ENCODE measurements around the gene EXOC7. TPM values are rescaled to one million over a fixed set of nuclear protein-coding genes. Genes with fewer than 3 reads are reported as not detected.

EXOC7 gene
- total RNA-seq, 1 donor from 2014 or later: 117 TPM

- no peak for DNase-seq (ENCODE audit: low spot score)
These were observed 19.0 kb upstream of the EXOC7 start for GRCh38 chr17:76122431-76123190.

- no peak for DNase-seq (ENCODE audit: low spot score)
These were observed 18.4 kb upstream of the EXOC7 start for GRCh38 chr17:76121932-76122430.

GRCh38 chr17:76120658-76121008, 17.0 kb upstream of the EXOC7 start:
- DNase-seq (ENCODE audit: low spot score): no peak

GRCh38 chr17:76119409-76120371, 16.1 kb upstream of the EXOC7 start:
- DNase-seq (ENCODE audit: low spot score): no peak

GRCh38 chr17:76115138-76115754, 11.7 kb upstream of the EXOC7 start:
- no peak for DNase-seq (ENCODE audit: low spot score)

- DNase-seq (ENCODE audit: low spot score): no peak
These were observed 8.4 kb upstream of the EXOC7 start for GRCh38 chr17:76111956-76112355.

- no peak for DNase-seq (ENCODE audit: low spot score)
These were observed 3.9 kb upstream of the EXOC7 start for GRCh38 chr17:76107509-76107908.

GRCh38 chr17:76106703-76107102, 3.1 kb upstream of the EXOC7 start:
- no peak for DNase-seq (ENCODE audit: low spot score)

GRCh38 chr17:76104896-76105231, 1.3 kb upstream of the EXOC7 start:
- DNase-seq (ENCODE audit: low spot score): no peak

GRCh38 chr17:76104140-76104895, 731 bp upstream of the EXOC7 start:
- DNase-seq (ENCODE audit: low spot score): no peak

- no peak for DNase-seq (ENCODE audit: low spot score)
These were observed 678 bp downstream of the EXOC7 start for GRCh38 chr17:76102944-76103273.

GRCh38 chr17:76097716-76098295, 5.8 kb downstream of the EXOC7 start:
- DNase-seq (ENCODE audit: low spot score): no peak

- no peak for DNase-seq (ENCODE audit: low spot score)
These were observed 7.6 kb downstream of the EXOC7 start for GRCh38 chr17:76095943-76096342.

GRCh38 chr17:76094046-76094445, 9.5 kb downstream of the EXOC7 start:
- DNase-seq (ENCODE audit: low spot score): no peak

GRCh38 chr17:76092526-76093413, 10.8 kb downstream of the EXOC7 start:
- no peak for DNase-seq (ENCODE audit: low spot score)

GRCh38 chr17:76091526-76092286, 11.9 kb downstream of the EXOC7 start:
- no peak for DNase-seq (ENCODE audit: low spot score)

- no peak for DNase-seq (ENCODE audit: low spot score)
These were observed 13.0 kb downstream of the EXOC7 start for GRCh38 chr17:76090517-76091129.

- DNase-seq (ENCODE audit: low spot score): no peak
These were observed 13.7 kb downstream of the EXOC7 start for GRCh38 chr17:76089680-76090516.

All from mesenteric fat pad (tissue), 1 donor.